ENCODE results near the gene APBB2. TPM values are rescaled to one million over a fixed set of nuclear protein-coding genes. Genes with fewer than 3 reads are reported as not detected.

APBB2 gene
- total RNA-seq, 4 donors from 2014 or later = 66.3 to 133 (median 90.2) TPM

DNA sequence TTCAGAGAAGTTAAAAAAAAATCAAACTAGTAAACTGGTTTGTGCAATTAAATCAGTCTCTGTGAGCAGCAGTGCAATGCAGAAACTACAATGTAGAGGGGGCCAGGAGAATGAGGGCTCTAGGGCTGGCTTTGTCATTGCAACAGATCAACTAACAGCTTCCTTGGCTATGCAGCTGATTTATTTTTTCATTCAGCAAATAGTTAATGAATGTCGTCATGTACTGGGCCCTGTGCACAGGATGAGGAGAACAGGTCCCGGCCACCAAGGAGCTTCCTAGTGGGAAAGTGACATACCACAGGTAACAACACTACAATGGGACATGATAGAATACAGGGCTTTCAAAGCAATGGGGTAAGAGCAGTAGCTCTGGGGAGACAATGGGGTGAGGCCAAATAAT is 274.5 kb downstream of the APBB2 start:
- 50% methylated on average over 2 of the region's 2 CpGs; no CpG with 5 or more reads in 1 of the 2 donors for WGBS, 2 donors (ENCODE audit: low coverage in 1 of 2)
- Histone ChIP-seq H3K9me3 (no peaks in the 10 kb centered on the region), H3K27me3 (no peaks in the 10 kb centered on the region), H3K27ac (peak overlapping the region; percentile 55 to 78 (median 70)), H3K4me1 (peaks cover 16 to 74% (median 33%) of the 10 kb centered on the region in 3 donors), H3K4me3 (no peak overlapping the region), H3K36me3 (no peaks in the 10 kb centered on the region)
- no peak for TF ChIP-seq EP300 (IDR thresholded peaks at IDR 0.05)
- TF ChIP-seq POLR2A (IDR thresholded peaks at IDR 0.05) = no peak
- TF ChIP-seq POLR2AphosphoS5 (IDR thresholded peaks at IDR 0.05) = no peak
- TF ChIP-seq, protein P1, sequence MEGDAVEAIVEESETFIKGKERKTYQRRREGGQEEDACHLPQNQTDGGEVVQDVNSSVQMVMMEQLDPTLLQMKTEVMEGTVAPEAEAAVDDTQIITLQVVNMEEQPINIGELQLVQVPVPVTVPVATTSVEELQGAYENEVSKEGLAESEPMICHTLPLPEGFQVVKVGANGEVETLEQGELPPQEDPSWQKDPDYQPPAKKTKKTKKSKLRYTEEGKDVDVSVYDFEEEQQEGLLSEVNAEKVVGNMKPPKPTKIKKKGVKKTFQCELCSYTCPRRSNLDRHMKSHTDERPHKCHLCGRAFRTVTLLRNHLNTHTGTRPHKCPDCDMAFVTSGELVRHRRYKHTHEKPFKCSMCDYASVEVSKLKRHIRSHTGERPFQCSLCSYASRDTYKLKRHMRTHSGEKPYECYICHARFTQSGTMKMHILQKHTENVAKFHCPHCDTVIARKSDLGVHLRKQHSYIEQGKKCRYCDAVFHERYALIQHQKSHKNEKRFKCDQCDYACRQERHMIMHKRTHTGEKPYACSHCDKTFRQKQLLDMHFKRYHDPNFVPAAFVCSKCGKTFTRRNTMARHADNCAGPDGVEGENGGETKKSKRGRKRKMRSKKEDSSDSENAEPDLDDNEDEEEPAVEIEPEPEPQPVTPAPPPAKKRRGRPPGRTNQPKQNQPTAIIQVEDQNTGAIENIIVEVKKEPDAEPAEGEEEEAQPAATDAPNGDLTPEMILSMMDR (IDR thresholded peaks at IDR 0.05) = no peak
- peak; percentile 30 for ATAC-seq

DNA sequence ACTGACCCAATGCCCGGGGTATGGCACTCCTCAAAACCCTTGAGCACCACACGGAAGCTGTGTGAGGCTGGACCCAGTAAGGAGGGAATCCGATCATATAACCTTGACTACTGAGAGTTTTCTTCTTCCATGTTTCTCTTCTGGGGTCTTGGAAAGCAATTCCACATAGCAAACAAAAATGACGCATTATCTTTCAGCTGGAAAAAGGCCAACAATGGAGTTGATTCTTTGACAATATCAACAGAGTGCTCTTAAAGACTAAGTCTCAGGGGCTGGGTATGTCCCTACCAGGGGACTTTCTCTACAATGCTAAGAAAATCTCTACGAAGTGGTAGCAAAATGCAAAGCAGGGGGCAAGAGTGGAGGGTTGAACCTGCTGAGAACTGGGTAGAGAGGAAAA is 276.0 kb downstream of the APBB2 start:
- Histone ChIP-seq H3K36me3 (peaks cover 0 to 15% of the 10 kb centered on the region in 2 donors), H3K9me3 (no peaks in the 10 kb centered on the region), H3K27ac (peak overlapping the region in 1 of 4 donors; percentile 38), H3K4me1 (peaks cover 16 to 65% (median 33%) of the 10 kb centered on the region in 3 donors), H3K27me3 (no peaks in the 10 kb centered on the region), H3K4me3 (no peak overlapping the region)
- no peak for TF ChIP-seq EP300 (IDR thresholded peaks at IDR 0.05)
- WGBS, 2 donors (ENCODE audit: low coverage in 1 of 2) = 80 to 96% methylated on average over 1 to 3 of the region's 5 CpGs
- ATAC-seq = no peak

DNA sequence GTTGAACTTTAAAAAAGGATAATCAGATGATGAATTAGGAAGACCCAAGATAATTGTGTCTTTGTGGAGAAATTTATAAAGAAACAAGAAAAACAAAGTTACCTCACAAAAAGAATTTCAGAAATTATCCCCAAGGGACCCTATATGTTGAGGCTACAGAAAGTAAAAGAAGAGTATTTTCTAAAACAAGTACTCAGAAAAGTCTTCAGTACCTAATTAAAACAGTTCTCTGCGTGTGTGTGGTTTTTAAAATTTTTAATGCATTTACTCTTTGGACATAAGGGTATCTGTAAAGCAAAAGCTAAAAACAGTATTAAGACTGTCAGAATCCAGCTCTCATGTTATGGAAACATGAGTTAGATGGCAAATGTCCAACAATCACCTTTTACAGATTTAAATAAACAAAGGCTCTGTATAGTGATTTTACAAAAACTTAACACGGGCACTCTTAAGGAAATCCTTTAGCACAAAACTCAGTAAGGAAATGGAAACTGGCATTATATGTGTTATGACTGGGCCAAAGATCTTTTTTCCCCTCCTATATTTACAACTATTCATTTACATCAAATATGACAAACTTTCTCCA is 277.1 kb downstream of the APBB2 start:
- Histone ChIP-seq H3K9me3 (no peaks in the 10 kb centered on the region), H3K27me3 (no peaks in the 10 kb centered on the region), H3K4me1 (peaks cover 16 to 54% (median 28%) of the 10 kb centered on the region in 3 donors), H3K27ac (no peak overlapping the region), H3K4me3 (no peak overlapping the region), H3K36me3 (peaks cover 0 to 26% of the 10 kb centered on the region in 2 donors)
- TF ChIP-seq POLR2AphosphoS5 (IDR thresholded peaks at IDR 0.05) = no peak
- TF ChIP-seq EP300 (IDR thresholded peaks at IDR 0.05) = no peak
- TF ChIP-seq POLR2A (IDR thresholded peaks at IDR 0.05) = no peak
- TF ChIP-seq, protein P1 (IDR thresholded peaks at IDR 0.05) = no peak
- no peak for ATAC-seq
- WGBS, 2 donors (ENCODE audit: low coverage in 1 of 2) = 38 to 74% methylated on average over 2 of the region's 2 CpGs

DNA sequence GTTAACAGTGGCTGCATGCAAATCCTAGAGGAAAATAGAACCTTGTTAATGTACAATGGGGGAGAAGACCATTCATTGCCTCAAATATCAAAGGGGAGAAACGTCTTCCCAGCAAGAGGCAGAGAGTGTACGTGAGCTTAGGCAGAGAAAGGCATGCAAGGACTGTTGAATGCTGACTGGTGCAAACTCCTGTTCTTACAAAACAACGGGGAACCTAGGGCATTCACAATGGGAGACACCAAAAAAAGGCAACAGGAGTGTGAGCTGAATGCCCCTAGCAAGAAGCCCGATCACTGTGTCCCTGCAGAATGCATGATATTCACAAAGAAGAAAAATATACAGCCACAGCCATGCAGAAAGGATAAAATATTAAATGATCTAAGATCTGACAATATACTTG is 279.7 kb downstream of the APBB2 start:
- no peak for ATAC-seq
- peaks cover 0 to 39% of the 10 kb centered on the region in 2 donors for H3K36me3 ChIP-seq
- no peaks in the 10 kb centered on the region for H3K9me3 ChIP-seq
- WGBS, 2 donors (ENCODE audit: low coverage in 1 of 2) = 71 to 81% methylated on average over 4 of the region's 4 CpGs
- no peak for TF ChIP-seq POLR2AphosphoS5 (IDR thresholded peaks at IDR 0.05)
- TF ChIP-seq, protein P1 (IDR thresholded peaks at IDR 0.05) = no peak
- TF ChIP-seq POLR2A (IDR thresholded peaks at IDR 0.05) = no peak
- no peak for TF ChIP-seq EP300 (IDR thresholded peaks at IDR 0.05)
- no peak overlapping the region for H3K27ac ChIP-seq
- peaks cover 0 to 28% (median 4%) of the 10 kb centered on the region in 3 donors for H3K4me1 ChIP-seq
- H3K27me3 ChIP-seq = no peaks in the 10 kb centered on the region
- H3K4me3 ChIP-seq = no peak overlapping the region

DNA sequence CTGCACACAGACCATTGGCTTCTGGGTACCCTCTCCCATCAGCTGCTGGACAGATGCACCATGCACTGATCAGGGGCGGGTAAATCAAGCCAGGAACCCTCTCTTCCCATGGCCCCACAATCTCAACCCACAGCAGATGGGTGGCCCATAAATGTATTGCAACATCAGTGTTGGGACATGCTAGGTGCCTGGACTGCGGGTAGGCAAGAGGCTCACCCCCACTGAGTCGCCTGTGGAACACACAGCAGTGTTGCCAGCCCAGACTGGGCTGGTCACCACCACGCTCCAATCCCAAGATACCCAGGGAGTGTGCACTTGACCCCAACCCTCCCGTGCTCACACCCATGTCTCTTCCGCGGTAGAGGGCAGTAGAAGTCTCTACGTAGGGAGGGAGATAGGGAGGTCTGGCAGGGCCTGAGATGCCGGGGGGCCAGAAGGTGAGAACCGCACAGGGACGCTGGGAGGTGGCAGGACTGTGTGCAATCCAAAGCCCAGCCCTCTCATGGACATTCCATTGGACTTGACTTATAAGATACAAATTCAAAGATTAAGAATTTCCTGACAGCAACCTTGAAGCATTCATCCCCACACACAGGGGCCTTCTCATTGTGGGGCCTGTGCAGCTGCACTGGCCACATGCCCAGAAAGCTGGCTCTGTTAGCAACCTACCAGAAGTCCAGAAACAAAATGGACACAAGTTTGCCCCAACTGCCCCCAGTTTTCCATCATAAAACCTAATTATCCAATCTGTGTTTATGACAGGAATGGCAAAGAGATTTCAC is 280.9 kb downstream of the APBB2 start:
- no peaks in the 10 kb centered on the region for H3K27me3 ChIP-seq
- TF ChIP-seq POLR2AphosphoS5 (IDR thresholded peaks at IDR 0.05) (no peak), EP300 (IDR thresholded peaks at IDR 0.05) (no peak), POLR2A (IDR thresholded peaks at IDR 0.05) (no peak)
- TF ChIP-seq, protein P1 (IDR thresholded peaks at IDR 0.05) = no peak
- ATAC-seq = peak; percentile 19
- H3K9me3 ChIP-seq = no peaks in the 10 kb centered on the region
- WGBS, 2 donors (ENCODE audit: low coverage in 1 of 2) = 80% methylated on average over 1 of the region's 11 CpGs; no CpG with 5 or more reads in 1 of the 2 donors
- peaks cover 0 to 42% of the 10 kb centered on the region in 2 donors for H3K36me3 ChIP-seq
- no peak overlapping the region for H3K4me3 ChIP-seq
- no peak overlapping the region for H3K27ac ChIP-seq
- peaks cover 0 to 16% (median 0%) of the 10 kb centered on the region in 3 donors for H3K4me1 ChIP-seq

Data from gastroesophageal sphincter (tissue), 4 donors.